Activated gamma-delta T cell treated with Interleukin-2 at 50 U/mL for 16 hours (primary cell): ENCODE data around the gene TRMU.
"Not testable (repeated sequence)": the region's sequence is repeated elsewhere in the genome, so short reads cannot be mapped to it uniquely, and the experiment has no call there.

Source experiments
- DNase-seq: peaks from one replicate; pipeline ENCODE4 v3.0.0-alpha.2; 2020

TRMU gene

GRCh38 chr22:46390652-46391301 lies 55.3 kb downstream of the TRMU start:
- no peak for DNase-seq

GRCh38 chr22:46391486-46392136 lies 56.1 kb downstream of the TRMU start:
- no peak for DNase-seq

- no peak for DNase-seq
These were observed 56.8 kb downstream of the TRMU start for GRCh38 chr22:46392137-46392844.

GRCh38 chr22:46393873-46394272 lies 58.4 kb downstream of the TRMU start:
- DNase-seq = no peak

- no peak for DNase-seq
These were observed 59.1 kb downstream of the TRMU start for GRCh38 chr22:46394622-46395021.

- DNase-seq = no peak
These were observed 59.6 kb downstream of the TRMU start for GRCh38 chr22:46395145-46395544.

- not testable (repeated sequence) for DNase-seq
These were observed 61.5 kb downstream of the TRMU start for GRCh38 chr22:46397049-46397448.

- DNase-seq = no peak
These were observed 62.0 kb downstream of the TRMU start for GRCh38 chr22:46397514-46397913.

GRCh38 chr22:46397951-46398350 lies 62.4 kb downstream of the TRMU start:
- DNase-seq = no peak

- DNase-seq = no peak
These were observed 63.9 kb downstream of the TRMU start for GRCh38 chr22:46399251-46400024.

- DNase-seq = no peak
These were observed 65.9 kb downstream of the TRMU start for GRCh38 chr22:46401370-46401769.

- no peak for DNase-seq
These were observed 67.0 kb downstream of the TRMU start for GRCh38 chr22:46402505-46402904.

GRCh38 chr22:46403880-46404279 lies 68.4 kb downstream of the TRMU start:
- not testable (repeated sequence) for DNase-seq

GRCh38 chr22:46405901-46406300 lies 70.4 kb downstream of the TRMU start:
- no peak for DNase-seq

GRCh38 chr22:46406349-46406748 lies 70.8 kb downstream of the TRMU start:
- DNase-seq = no peak

- DNase-seq = no peak
These were observed 71.3 kb downstream of the TRMU start for GRCh38 chr22:46406791-46407190.
